Adrenal gland (tissue), 5 donors: ENCODE results near the gene TCAF2.
"Not testable (repeated sequence)": the region's sequence is repeated elsewhere in the genome, so short reads cannot be mapped to it uniquely, and the experiment has no call there.

Experiments
- POLR2A ChIP-seq, 2 donors: fragments of 450-650 bp; IDR thresholded peaks; one replicate each; pipeline ENCODE4 v1.6.1; 2017; ENCODE audit warnings: antibody characterized with exemption in 2 of 2, mild to moderate bottlenecking in 2 of 2, moderate library complexity in 1 of 2
- TF ChIP-seq, protein P1 (sequence below), 6 experiments: fragments of 450-650 bp in 4 of 6; fragments of 200-600 bp in 2 of 6; sonication (generic) in 1 of 6; IDR thresholded peaks; 1 replicate in 5 of 6; 2 replicates in 1 of 6; pipeline versions ENCODE4 v1.5.1 to v1.8.0; 2016 to 2021; ENCODE audit warnings: antibody characterized with exemption in 6 of 6, mild to moderate bottlenecking in 2 of 6, moderate library complexity in 1 of 6
- donor health status: DM: no; HTN: no; CAD: no.

DNA sequence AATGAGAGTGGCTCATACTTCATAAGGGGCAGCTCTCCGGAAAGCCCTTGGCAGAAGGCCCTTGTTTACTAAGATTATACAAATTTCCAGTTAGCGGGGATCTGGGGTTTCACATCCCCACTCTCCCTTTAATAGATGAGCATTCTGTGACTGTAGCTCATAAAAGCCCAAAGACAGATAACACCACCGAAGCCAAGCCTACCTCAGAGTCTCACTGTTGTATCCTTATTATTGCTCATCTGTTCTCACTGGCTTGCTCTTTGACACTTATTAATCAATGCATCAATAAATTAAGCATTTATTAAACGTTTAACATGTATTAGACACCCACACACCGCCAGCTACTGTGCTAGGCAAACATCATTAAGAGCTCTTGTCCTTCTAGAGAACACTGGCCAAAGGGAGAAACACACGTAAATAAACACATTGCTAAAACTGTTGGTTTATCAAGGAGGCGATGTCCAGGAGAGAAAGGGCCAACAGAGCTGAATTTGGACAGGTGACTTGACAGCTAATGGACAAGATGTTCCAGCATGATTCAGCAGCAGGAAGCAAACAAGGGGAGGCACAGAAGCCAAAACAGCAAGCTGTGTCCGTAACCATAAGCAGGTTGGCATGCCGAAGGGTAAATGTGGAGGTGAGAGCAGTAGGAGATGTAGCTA lies 19.9 kb downstream of the TCAF2 start:
- TF ChIP-seq POLR2A (IDR thresholded peaks at IDR 0.05) = not testable (repeated sequence)
- TF ChIP-seq, protein P1, sequence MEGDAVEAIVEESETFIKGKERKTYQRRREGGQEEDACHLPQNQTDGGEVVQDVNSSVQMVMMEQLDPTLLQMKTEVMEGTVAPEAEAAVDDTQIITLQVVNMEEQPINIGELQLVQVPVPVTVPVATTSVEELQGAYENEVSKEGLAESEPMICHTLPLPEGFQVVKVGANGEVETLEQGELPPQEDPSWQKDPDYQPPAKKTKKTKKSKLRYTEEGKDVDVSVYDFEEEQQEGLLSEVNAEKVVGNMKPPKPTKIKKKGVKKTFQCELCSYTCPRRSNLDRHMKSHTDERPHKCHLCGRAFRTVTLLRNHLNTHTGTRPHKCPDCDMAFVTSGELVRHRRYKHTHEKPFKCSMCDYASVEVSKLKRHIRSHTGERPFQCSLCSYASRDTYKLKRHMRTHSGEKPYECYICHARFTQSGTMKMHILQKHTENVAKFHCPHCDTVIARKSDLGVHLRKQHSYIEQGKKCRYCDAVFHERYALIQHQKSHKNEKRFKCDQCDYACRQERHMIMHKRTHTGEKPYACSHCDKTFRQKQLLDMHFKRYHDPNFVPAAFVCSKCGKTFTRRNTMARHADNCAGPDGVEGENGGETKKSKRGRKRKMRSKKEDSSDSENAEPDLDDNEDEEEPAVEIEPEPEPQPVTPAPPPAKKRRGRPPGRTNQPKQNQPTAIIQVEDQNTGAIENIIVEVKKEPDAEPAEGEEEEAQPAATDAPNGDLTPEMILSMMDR (IDR thresholded peaks at IDR 0.05) = not testable (repeated sequence)
